PFSK-1 (cell line): Measurements from ENCODE around the gene CDHR5.

Experiments used
- FOXP2 ChIP-seq: optimal IDR thresholded peaks from 2 replicates; pipeline ENCODE3; 2011; ENCODE audit warnings: borderline replicate concordance, control low read depth, inconsistent platforms; ENCODE audit not compliant: insufficient read depth; ENCODE audit errors: extremely low read length, extremely low read depth
- POLR2AphosphoS5 ChIP-seq: IDR thresholded peaks from 2 replicates; pipeline ENCODE4 v1.6.1; 2012; ENCODE audit warnings: low read depth, mild to moderate bottlenecking, control low read depth, low read length, moderate library complexity
- REST ChIP-seq, 2 experiments: IDR thresholded peaks; 2 replicates each; pipeline versions ENCODE4 v1.6.1 to v1.8.0; 2011 to 2012; ENCODE audit warnings: low read depth in 2 of 2, low read length in 2 of 2, control low read depth in 1 of 2, inconsistent platforms in 1 of 2, mild to moderate bottlenecking in 1 of 2, moderate library complexity in 1 of 2; ENCODE audit not compliant: insufficient read depth in 1 of 2
- SIN3A ChIP-seq: IDR thresholded peaks from 2 replicates; pipeline ENCODE4 v1.6.1; 2012; ENCODE audit warnings: mild to moderate bottlenecking, low read length, moderate library complexity, borderline replicate concordance; ENCODE audit not compliant: insufficient read depth
- TAF1 ChIP-seq: IDR thresholded peaks from 2 replicates; pipeline ENCODE4 v1.6.1; 2012; ENCODE audit warnings: low read length, control low read depth, borderline replicate concordance; ENCODE audit not compliant: insufficient read depth

- no peak for TF ChIP-seq TAF1
- no peak for TF ChIP-seq REST (IDR thresholded peaks at IDR 0.05; ENCODE audit: insufficient read depth in 1 of 2, low read depth in 2 of 2, low read length in 2 of 2)
- TF ChIP-seq POLR2AphosphoS5, result no peak
- no peak for TF ChIP-seq FOXP2
- TF ChIP-seq SIN3A, result no peak
Measured at GRCh38 chr11:657691-658126, 33.0 kb upstream of the CDHR5 start.
